Measurements from ENCODE around the gene SPTBN4.

DNA sequence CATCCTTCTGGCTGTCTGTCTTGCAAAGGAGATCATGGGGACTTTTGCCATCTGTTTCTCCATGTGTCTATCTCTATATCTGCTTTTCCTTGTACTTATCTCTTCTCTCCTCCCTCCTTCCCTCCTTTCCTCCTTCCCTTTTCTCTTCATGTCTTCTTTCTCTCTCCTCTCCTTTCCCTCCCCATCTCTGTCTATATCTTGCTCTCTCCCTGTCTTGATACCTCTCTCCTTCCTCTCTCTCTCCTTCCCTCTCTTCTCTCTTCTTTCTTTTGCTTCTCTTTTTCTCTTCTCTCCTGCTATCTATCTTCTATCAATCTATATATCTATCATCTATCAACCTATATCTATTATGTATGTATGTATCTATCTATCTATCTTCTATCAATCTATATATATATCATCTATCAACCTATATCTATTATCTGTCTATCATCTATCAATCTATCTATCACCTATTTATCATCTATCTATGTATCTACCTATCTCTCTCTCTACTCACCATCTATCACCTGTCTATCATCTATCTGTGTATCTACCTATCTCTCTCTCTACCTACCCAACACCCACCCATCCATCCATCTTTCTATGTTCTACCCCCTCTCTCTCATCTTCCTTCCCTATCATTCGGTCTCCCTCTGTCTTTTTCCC lies 27.5 kb downstream of the SPTBN4 start:
- TF ChIP-seq, protein P1, sequence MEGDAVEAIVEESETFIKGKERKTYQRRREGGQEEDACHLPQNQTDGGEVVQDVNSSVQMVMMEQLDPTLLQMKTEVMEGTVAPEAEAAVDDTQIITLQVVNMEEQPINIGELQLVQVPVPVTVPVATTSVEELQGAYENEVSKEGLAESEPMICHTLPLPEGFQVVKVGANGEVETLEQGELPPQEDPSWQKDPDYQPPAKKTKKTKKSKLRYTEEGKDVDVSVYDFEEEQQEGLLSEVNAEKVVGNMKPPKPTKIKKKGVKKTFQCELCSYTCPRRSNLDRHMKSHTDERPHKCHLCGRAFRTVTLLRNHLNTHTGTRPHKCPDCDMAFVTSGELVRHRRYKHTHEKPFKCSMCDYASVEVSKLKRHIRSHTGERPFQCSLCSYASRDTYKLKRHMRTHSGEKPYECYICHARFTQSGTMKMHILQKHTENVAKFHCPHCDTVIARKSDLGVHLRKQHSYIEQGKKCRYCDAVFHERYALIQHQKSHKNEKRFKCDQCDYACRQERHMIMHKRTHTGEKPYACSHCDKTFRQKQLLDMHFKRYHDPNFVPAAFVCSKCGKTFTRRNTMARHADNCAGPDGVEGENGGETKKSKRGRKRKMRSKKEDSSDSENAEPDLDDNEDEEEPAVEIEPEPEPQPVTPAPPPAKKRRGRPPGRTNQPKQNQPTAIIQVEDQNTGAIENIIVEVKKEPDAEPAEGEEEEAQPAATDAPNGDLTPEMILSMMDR (IDR thresholded peaks at IDR 0.05; ENCODE audit: poor library complexity, severe bottlenecking) = no peak
- no peak for TF ChIP-seq POLR2AphosphoS5 (IDR thresholded peaks at IDR 0.05)
- no peak for TF ChIP-seq EZH2 (IDR thresholded peaks at IDR 0.05; ENCODE audit: borderline replicate concordance, insufficient read depth, low read length, poor library complexity, severe bottlenecking)
- TF ChIP-seq TAF1 (IDR thresholded peaks at IDR 0.05; ENCODE audit: low read depth) = no peak
- TF ChIP-seq EP300 (conservative IDR thresholded peaks at IDR 0.05; ENCODE audit: poor library complexity, severe bottlenecking) = no peak
- TF ChIP-seq, protein P2, sequence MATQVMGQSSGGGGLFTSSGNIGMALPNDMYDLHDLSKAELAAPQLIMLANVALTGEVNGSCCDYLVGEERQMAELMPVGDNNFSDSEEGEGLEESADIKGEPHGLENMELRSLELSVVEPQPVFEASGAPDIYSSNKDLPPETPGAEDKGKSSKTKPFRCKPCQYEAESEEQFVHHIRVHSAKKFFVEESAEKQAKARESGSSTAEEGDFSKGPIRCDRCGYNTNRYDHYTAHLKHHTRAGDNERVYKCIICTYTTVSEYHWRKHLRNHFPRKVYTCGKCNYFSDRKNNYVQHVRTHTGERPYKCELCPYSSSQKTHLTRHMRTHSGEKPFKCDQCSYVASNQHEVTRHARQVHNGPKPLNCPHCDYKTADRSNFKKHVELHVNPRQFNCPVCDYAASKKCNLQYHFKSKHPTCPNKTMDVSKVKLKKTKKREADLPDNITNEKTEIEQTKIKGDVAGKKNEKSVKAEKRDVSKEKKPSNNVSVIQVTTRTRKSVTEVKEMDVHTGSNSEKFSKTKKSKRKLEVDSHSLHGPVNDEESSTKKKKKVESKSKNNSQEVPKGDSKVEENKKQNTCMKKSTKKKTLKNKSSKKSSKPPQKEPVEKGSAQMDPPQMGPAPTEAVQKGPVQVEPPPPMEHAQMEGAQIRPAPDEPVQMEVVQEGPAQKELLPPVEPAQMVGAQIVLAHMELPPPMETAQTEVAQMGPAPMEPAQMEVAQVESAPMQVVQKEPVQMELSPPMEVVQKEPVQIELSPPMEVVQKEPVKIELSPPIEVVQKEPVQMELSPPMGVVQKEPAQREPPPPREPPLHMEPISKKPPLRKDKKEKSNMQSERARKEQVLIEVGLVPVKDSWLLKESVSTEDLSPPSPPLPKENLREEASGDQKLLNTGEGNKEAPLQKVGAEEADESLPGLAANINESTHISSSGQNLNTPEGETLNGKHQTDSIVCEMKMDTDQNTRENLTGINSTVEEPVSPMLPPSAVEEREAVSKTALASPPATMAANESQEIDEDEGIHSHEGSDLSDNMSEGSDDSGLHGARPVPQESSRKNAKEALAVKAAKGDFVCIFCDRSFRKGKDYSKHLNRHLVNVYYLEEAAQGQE (IDR thresholded peaks at IDR 0.05; ENCODE audit: borderline replicate concordance) = no peak

All from neural cell (in vitro differentiated cells).